ENCODE data around the gene NKD2. TPM values are rescaled to one million over a fixed set of nuclear protein-coding genes. Genes with fewer than 3 reads are reported as not detected.

NKD2 gene
- total and polyA plus RNA-seq, 2 of the 4 experiments (the other 2 are of a cell fraction), result not detected

GRCh38 chr5:1068895-1069719 lies 60.5 kb downstream of the NKD2 start:
- H3K56ac ChIP-seq (ENCODE audit: extremely low read depth, insufficient read depth, low read length), result no peak overlapping the region
- H4K8ac ChIP-seq (ENCODE audit: low read depth in 2 of 2, low read length in 2 of 2), result no peak overlapping the region
- DNase-seq, result no peak
- CTCF ChIA-PET, result no interaction called here
- no peak overlapping the region for H4K91ac ChIP-seq (ENCODE audit: insufficient read depth, low read depth, low read length)
- no peak overlapping the region for H3K27ac ChIP-seq (ENCODE audit: insufficient read depth, low read length)
- no peak for TF ChIP-seq SMC3 (IDR thresholded peaks at IDR 0.05; ENCODE audit: low read depth, low read length)
- TF ChIP-seq CTCF (conservative IDR thresholded peaks at IDR 0.05; ENCODE audit: low read depth, low read length), result no peak
- TF ChIP-seq CEBPB (IDR thresholded peaks at IDR 0.05; ENCODE audit: low read depth, low read length), result no peak
- no peak for TF ChIP-seq MAZ (IDR thresholded peaks at IDR 0.05; ENCODE audit: borderline replicate concordance, low read depth, low read length)
- no peak for TF ChIP-seq RFX5 (IDR thresholded peaks at IDR 0.05; ENCODE audit: low read depth, low read length)
- no peak overlapping the region for H3K9ac ChIP-seq (ENCODE audit: low read depth, low read length)
- no peak overlapping the region for H3K4me2 ChIP-seq (ENCODE audit: low read depth, low read length)
- 94% methylated on average over 14 of the region's 33 CpGs; no CpG with 5 or more reads in 1 of the 2 experiments for WGBS, 2 experiments (ENCODE audit: extremely low coverage in 2 of 2, insufficient read length in 1 of 2)
- H3K9me3 ChIP-seq (ENCODE audit: control insufficient read depth, insufficient read depth, low read length), result no peaks in the 10 kb centered on the region
- ATAC-seq (ENCODE audit: low read depth), result no peak
- H3K4ac ChIP-seq (ENCODE audit: low read depth, low read length), result no peak overlapping the region
- no peak overlapping the region for H2AFZ ChIP-seq (replicated peaks; ENCODE audit: low read length, poor library complexity)
- no TSS peak for BruUV-seq (replicated peaks)
- H3K14ac ChIP-seq (replicated peaks; ENCODE audit: low read depth, low read length), result no peak overlapping the region
- no peaks in the 10 kb centered on the region for H3K27me3 ChIP-seq (ENCODE audit: control insufficient read depth, insufficient read depth, low read length)
- H3K36me3 ChIP-seq (ENCODE audit: control insufficient read depth, insufficient read depth, low read length), result peaks cover 20% of the 10 kb centered on the region; the same call in 1 of the 2 replicates
- H2BK20ac ChIP-seq (ENCODE audit: low read depth, low read length), result no peak overlapping the region
- no peak overlapping the region for H2BK5ac ChIP-seq (ENCODE audit: low read depth, low read length, poor library complexity, severe bottlenecking)
- no peak overlapping the region for H3K23ac ChIP-seq (ENCODE audit: low read depth, low read length)
- H3K4me3 ChIP-seq (ENCODE audit: insufficient read depth, low read depth, low read length), result no peak overlapping the region
- dilution Hi-C loops (cut with HindIII; ENCODE audit: low sequenced_read_pairs, unreplicated experiment) (no loop called here), intact Hi-C loops (cut with micrococcal nuclease) (no loop called here), in situ Hi-C loops (cut with MboI; ENCODE audit: low sequenced_read_pairs) (no loop called here)
- no peak overlapping the region for H4K5ac ChIP-seq (ENCODE audit: low read depth, low read length)
- H2AK9ac ChIP-seq (replicated peaks; ENCODE audit: low read depth, low read length, poor library complexity), result peak overlapping the region; percentile 72
- no peak overlapping the region for H2AK5ac ChIP-seq (ENCODE audit: low read depth, low read length)
- H2BK15ac ChIP-seq (ENCODE audit: low read depth, low read length), result no peak overlapping the region
- H4K20me1 ChIP-seq (ENCODE audit: insufficient read depth, low read length), result no peaks in the 10 kb centered on the region; the same call in 1 of the 2 replicates
- H3K4me1 ChIP-seq (ENCODE audit: control insufficient read depth, insufficient read depth, low read length), result no peaks in the 10 kb centered on the region
- no peaks in the 10 kb centered on the region for H3K79me1 ChIP-seq (ENCODE audit: low read depth in 1 of 2, low read length in 2 of 2)
- no peak overlapping the region for H2BK120ac ChIP-seq (ENCODE audit: low read depth, low read length)
- POLR2A ChIA-PET (ENCODE audit: unreplicated experiment), result no interaction called here
- H3K18ac ChIP-seq (ENCODE audit: low read depth, low read length), result no peak overlapping the region
- H3K9me1 ChIP-seq (ENCODE audit: insufficient read depth, low read length), result no peaks in the 10 kb centered on the region

Measured in IMR-90 (cell line).